RWPE2 (cell line): ENCODE results near the gene GMDS.

Experiments
- ATAC-seq: fragments of 200-7000 bp; cut with Tn5 transposase; 3 replicates; pipeline ENCODE4 v1.9.1; 2021; ENCODE audit warnings: low read depth
- DNase-seq: peaks from one replicate; pipeline ENCODE4 v3.0.0-alpha.2; 2020; ENCODE audit warnings: low spot score
- H3K27ac ChIP-seq: fragments of 450-650 bp; 2 replicates; pipeline ENCODE4 v1.5.1; 2017; ENCODE audit warnings: mild to moderate bottlenecking; ENCODE audit not compliant: poor library complexity, severe bottlenecking
- H3K27me3 ChIP-seq: fragments of 250-450 bp; sonication (Bioruptor Pico); 2 replicates; pipeline ENCODE4 v1.5.1; 2021; ENCODE audit warnings: mild to moderate bottlenecking, moderate library complexity; ENCODE audit not compliant: insufficient read depth, poor library complexity, severe bottlenecking
- H3K36me3 ChIP-seq: fragments of 250-450 bp; sonication (Bioruptor Pico); 2 replicates; pipeline ENCODE4 v1.5.1; 2020; ENCODE audit warnings: low read depth, mild to moderate bottlenecking, moderate library complexity
- H3K4me1 ChIP-seq: fragments of 250-450 bp; sonication (Bioruptor Pico); 2 replicates; pipeline ENCODE4 v1.5.1; 2021; ENCODE audit warnings: mild to moderate bottlenecking, moderate library complexity; ENCODE audit not compliant: insufficient read depth, poor library complexity, severe bottlenecking
- H3K4me3 ChIP-seq: fragments of 250-450 bp; sonication (Bioruptor Pico); 2 replicates; pipeline ENCODE4 v1.5.1; 2021; ENCODE audit warnings: mild to moderate bottlenecking, moderate library complexity; ENCODE audit not compliant: severe bottlenecking
- H3K9me3 ChIP-seq: fragments of 250-450 bp; sonication (Bioruptor Pico); 2 replicates; pipeline ENCODE4 v1.5.1; 2021; ENCODE audit warnings: mild to moderate bottlenecking, moderate library complexity; ENCODE audit not compliant: severe bottlenecking
- TF ChIP-seq, protein P1 (sequence below): fragments of 450-650 bp; IDR thresholded peaks from one replicate; pipeline ENCODE4 v1.5.1; 2017; ENCODE audit warnings: mild to moderate bottlenecking, moderate library complexity; ENCODE audit not compliant: poor library complexity, severe bottlenecking

The GMDS gene

DNA sequence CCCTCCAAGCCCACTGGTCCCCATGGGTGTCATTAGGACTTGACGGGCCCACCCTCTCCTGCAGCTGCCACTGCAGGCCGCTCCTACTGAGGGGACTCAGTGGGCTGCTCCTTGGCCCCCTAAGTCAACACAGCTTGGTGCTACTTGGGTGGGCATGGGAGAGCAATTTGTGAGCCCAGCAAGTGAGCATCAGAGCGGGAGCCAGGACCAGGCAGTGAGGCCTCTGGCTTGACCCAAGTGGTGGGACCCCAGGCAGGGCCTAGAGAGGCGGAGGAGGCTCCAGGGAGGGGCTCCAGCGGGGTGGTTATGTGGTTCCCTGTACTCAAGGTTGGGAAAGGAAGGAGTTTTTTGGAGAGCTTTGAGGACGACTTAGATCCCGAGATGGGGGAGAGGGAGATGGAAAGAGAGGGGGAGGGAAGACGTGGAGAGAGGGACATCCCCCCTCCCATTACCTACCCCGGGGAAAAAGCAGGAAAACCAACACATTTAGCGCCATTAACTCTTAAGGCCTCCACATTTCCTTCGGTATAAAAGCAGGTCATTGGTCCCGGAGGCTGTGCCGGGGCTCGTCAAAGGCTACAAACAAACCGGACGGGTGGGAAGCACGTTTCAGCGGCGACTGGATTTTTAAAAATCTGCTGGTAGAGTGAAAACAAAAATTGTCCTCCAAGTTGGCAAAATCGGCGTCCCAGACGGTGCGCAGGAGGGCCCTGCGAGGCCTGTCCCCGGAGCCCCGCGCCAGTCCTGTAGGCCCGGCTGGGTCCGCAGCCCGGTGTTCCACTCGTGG is 626.9 kb downstream of the GMDS start:
- Histone ChIP-seq H3K4me1 (no peaks in the 10 kb centered on the region), H3K4me3 (no peak overlapping the region), H3K9me3 (no peaks in the 10 kb centered on the region), H3K27ac (no peak overlapping the region), H3K27me3 (no peaks in the 10 kb centered on the region), H3K36me3 (no peaks in the 10 kb centered on the region)
- TF ChIP-seq, protein P1, sequence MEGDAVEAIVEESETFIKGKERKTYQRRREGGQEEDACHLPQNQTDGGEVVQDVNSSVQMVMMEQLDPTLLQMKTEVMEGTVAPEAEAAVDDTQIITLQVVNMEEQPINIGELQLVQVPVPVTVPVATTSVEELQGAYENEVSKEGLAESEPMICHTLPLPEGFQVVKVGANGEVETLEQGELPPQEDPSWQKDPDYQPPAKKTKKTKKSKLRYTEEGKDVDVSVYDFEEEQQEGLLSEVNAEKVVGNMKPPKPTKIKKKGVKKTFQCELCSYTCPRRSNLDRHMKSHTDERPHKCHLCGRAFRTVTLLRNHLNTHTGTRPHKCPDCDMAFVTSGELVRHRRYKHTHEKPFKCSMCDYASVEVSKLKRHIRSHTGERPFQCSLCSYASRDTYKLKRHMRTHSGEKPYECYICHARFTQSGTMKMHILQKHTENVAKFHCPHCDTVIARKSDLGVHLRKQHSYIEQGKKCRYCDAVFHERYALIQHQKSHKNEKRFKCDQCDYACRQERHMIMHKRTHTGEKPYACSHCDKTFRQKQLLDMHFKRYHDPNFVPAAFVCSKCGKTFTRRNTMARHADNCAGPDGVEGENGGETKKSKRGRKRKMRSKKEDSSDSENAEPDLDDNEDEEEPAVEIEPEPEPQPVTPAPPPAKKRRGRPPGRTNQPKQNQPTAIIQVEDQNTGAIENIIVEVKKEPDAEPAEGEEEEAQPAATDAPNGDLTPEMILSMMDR = no peak
- DNase-seq = peak; percentile 35
- no peak for ATAC-seq

DNA sequence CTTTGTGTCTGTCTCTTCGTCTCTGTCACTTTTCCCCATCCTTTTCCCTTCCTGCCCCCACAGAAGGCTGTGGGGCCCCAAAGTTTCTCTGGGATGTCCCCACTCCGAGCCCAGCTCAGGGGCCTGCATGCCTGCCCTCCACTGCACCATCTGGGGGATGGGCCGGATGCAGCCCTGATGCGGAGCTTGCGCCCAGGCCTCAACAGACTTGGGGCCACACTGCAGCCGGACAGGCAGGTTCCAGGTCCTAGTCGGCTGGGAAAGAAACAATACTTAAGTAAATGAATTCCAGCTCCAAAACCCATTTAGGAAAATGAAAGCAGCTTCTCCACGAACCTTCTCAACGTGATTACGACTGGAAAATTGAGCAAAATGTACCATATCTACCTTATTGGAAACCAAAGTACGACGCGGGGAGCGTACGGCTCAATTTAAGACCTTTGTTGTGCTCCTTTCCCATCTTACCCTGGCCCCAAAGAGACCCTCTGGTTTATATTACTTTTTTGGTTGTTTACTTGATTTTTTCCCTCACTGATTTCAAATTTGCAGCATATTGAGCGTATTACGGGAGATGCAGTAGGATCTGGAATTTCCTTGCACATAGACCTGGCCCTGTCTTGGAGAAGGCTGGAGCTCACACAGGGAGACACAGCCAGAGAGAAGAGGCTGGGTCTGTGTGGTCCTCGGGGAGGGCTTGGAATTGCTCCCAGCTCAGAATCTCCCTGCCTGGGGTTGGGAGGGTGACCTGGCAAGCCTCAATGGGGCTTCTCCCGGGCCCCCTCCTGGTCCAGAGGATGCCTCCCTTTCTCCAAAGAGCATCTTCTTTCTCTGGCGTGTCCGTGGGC is 627.7 kb downstream of the GMDS start:
- Histone ChIP-seq H3K27me3 (no peaks in the 10 kb centered on the region), H3K9me3 (no peaks in the 10 kb centered on the region), H3K36me3 (no peaks in the 10 kb centered on the region), H3K4me1 (peaks cover 4% of the 10 kb centered on the region), H3K27ac (no peak overlapping the region), H3K4me3 (no peak overlapping the region)
- ATAC-seq = no peak
- TF ChIP-seq, protein P1 = no peak
- peak; percentile 26 for DNase-seq

GRCh38 chr6:1616701-1617463 is 628.5 kb downstream of the GMDS start:
- ATAC-seq = no peak
- H3K4me3 ChIP-seq = no peak overlapping the region
- TF ChIP-seq, protein P1 = no peak
- peaks cover 8% of the 10 kb centered on the region for H3K4me1 ChIP-seq
- no peak overlapping the region for H3K27ac ChIP-seq
- H3K36me3 ChIP-seq = no peaks in the 10 kb centered on the region
- no peaks in the 10 kb centered on the region for H3K9me3 ChIP-seq
- H3K27me3 ChIP-seq = no peaks in the 10 kb centered on the region
- DNase-seq = peak; percentile 38

GRCh38 chr6:1615853-1616420 is 629.5 kb downstream of the GMDS start:
- Histone ChIP-seq H3K27ac (no peak overlapping the region), H3K4me3 (no peak overlapping the region), H3K9me3 (no peaks in the 10 kb centered on the region), H3K27me3 (no peaks in the 10 kb centered on the region), H3K36me3 (no peaks in the 10 kb centered on the region), H3K4me1 (peaks cover 8% of the 10 kb centered on the region)
- ATAC-seq (no peak), DNase-seq (peak; percentile 8)
- TF ChIP-seq, protein P1 = no peak
